Islet precursor cell (in vitro differentiated cells): ENCODE data around the gene FANCC.

ENCODE experiments used
- DNase-seq: peaks from one replicate; pipeline ENCODE4 v3.0.0-alpha.2; 2018

FANCC gene

GRCh38 chr9:95182854-95183563 is 134.5 kb downstream of the FANCC start:
- peak; percentile 80 for DNase-seq

GRCh38 chr9:95181835-95182234 is 135.7 kb downstream of the FANCC start:
- no peak for DNase-seq

GRCh38 chr9:95181226-95181818 is 136.2 kb downstream of the FANCC start:
- no peak for DNase-seq

- DNase-seq: no peak
These were observed 139.9 kb downstream of the FANCC start for GRCh38 chr9:95177617-95178016.

GRCh38 chr9:95176755-95177319 is 140.7 kb downstream of the FANCC start:
- DNase-seq: no peak

GRCh38 chr9:95175523-95175922 is 142.0 kb downstream of the FANCC start:
- no peak for DNase-seq

DNA sequence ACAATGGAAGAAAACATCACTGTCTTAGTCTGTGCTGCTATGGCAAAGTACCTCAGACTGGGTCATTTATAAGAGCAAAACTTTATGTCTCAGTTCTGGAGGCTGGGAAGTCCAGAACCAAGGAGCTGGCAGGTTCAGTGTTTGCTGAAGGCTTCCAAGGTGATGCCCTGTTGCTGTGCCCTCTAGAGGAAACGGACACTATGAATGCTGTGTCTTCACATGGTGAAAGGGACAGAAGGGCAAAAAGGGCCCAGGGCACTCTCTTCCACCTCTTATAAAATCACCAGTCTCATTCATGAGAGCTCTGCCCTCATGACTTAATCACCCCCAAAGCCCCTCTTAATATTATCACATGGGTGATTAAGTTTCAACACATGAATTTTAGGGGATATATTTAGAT is 143.5 kb downstream of the FANCC start:
- no peak for DNase-seq

- DNase-seq: no peak
These were observed 145.9 kb downstream of the FANCC start for GRCh38 chr9:95171596-95171995.

DNA sequence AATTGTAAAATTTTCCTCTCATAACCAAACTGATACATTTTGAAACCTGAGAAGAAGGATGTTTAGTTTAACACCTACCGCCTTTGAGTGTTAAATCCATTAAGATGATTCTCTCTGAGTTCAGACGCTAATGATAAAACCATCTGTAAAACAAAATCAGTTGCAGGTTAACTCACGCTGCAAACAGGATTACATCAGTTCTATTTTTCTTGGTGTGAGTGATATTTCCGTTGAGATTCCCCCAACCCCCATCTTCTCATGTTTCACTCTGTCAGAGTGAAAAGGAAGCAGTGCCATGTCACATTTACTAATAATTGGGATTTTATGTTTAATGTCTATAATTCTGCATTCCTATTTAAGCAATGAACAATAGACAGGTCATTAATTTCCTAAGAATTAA is 146.5 kb downstream of the FANCC start:
- no peak for DNase-seq

GRCh38 chr9:95167998-95168397 is 149.5 kb downstream of the FANCC start:
- DNase-seq: peak; percentile 97

DNA sequence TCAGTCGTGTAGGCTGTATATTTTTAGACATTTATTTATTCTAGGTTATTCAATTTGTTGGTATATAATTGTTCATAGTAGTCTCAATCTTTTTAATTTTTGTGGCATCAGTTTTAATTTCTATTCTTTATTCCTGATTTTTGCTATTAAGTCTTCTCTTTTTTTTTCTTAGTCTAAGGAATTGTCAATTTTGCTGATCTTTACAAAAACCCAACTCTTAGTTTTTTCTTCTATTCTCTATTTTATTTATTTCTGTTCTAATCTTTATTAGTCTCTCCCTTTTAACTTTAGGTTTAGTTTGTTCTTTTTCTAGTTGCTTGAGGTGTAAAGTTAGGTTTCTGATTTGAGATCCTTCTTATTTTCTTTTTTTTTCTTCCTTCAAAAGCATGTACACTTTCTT is 152.5 kb downstream of the FANCC start:
- DNase-seq: no peak

GRCh38 chr9:95157481-95158151 is 159.9 kb downstream of the FANCC start:
- no peak for DNase-seq

DNA sequence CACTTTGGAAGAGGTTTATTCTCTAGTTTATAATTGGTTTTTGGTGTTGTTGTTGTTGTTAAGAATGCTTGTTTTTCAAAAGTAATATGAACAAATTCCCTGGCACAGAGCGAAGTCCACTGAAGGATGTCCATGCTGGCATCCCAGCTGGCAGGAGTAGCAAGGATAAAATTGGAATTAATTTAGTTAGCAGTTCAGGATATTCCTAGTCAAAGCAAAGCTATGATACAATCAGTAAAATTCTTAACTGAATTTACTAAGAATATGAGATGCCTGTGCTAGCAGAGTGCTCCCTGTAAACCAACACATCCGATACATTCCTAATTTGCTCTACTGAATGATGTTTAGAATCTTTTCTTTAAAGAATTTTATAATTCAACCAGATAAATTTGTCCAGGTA is 161.4 kb downstream of the FANCC start:
- no peak for DNase-seq

DNA sequence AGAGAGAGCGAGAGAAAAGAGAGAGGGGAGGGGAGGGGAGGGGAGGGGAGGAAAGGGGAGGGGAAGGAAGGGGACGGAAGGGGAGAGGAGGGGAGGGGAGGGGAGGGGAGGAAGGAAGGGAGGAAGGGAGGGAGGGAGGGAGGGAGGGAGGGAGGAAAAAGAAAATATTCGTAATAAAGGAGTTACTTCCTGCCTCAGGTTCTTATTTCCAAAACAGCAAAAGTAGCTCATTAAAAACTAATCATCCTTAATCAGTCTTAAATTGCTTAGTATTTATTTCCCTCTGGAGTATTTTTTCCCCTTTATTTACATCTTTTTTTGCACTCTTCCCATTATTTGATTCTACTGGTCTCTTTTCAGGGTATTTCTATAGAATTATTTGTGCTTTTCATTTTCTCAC is 162.3 kb downstream of the FANCC start:
- no peak for DNase-seq

- no peak for DNase-seq
These were observed 166.6 kb downstream of the FANCC start for GRCh38 chr9:95150903-95151302.

DNA sequence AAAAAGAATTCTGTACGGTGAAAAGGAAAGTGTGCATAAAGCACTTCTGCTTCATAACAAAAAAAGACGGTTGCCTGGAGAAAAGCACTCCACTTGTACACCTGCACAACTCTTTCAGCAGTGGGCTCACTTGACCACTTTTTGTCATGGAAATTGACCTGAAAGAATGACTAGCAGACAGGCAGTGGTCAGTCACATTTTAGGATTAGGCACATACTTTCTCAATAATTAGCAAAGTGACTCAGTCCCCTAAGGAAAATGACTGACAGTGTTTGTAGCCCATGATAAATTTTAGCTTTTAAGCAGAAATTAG is 169.3 kb downstream of the FANCC start:
- no peak for DNase-seq

- DNase-seq: no peak
These were observed 169.9 kb downstream of the FANCC start for GRCh38 chr9:95147452-95148207.

GRCh38 chr9:95143591-95144561 is 173.6 kb downstream of the FANCC start:
- DNase-seq: no peak

DNA sequence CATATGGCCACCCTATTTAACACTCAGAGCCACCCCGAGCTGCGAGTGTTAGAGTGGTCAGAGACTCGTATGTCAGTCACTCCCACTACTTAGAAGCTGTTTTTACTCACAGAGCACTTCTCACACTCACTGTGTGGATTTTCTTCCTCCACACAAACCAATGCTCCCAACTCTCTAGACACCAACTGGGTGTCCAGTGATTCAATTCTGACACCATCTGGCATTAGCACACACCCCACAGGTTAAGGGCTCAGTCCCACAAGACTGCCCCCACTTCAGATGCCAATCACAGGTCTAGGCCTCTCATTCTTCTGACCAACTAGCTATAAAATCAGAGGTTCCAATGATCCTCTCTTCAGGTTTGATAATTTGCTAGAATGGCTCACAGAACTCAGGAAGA is 174.8 kb downstream of the FANCC start:
- DNase-seq: no peak

DNA sequence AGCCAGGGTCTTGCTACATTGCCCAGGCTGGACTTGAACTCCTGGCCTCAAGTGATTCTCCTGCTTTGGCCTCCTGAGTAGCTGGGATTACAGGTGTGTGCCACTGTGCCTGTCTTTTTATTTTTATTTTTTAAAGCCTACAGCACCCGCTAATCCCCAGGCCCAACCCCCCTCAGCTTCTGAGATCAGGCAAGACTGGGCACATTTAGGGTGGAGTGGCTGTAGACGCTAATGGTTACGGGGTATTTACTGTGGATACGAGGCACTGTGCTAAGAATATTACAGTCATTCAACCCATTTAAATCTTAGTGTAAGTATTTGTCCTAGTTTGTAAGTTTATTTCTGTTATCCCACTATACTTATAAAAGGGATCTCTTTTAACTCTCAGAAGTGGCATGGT is 175.2 kb downstream of the FANCC start:
- no peak for DNase-seq

GRCh38 chr9:95140821-95141220 is 176.7 kb downstream of the FANCC start:
- DNase-seq: no peak

DNA sequence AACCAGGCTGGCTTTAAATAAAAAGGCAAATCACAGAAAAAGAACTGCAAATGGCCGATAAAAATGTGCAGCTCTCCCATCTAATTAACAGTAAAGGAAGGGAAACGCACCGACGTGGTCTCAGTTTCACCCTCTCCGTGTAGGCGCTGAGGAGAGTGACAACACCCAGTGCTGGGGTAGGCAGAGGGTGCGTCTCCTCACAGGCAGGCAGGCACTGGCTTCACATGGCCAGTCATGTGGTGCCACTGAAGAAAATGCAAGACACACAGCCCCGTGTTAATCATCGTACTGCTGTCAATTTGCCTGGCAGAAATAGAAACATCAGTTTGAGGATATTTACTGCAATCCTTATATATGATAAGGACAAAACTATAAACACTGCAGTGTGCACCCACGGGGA is 178.4 kb downstream of the FANCC start:
- DNase-seq: no peak
